Pons (tissue), 1 donor: ENCODE results near the gene SLC1A2.
A peak's percentile ranks its signal among the peaks of the same experiment; 100 is the strongest.
"Not testable (repeated sequence)": the region's sequence is repeated elsewhere in the genome, so short reads cannot be mapped to it uniquely, and the experiment has no call there.

Experiments
- DNase-seq: peaks from one replicate; pipeline ENCODE4 v3.0.0-alpha.2; 2016; ENCODE audit warnings: low spot score

SLC1A2 gene

DNA sequence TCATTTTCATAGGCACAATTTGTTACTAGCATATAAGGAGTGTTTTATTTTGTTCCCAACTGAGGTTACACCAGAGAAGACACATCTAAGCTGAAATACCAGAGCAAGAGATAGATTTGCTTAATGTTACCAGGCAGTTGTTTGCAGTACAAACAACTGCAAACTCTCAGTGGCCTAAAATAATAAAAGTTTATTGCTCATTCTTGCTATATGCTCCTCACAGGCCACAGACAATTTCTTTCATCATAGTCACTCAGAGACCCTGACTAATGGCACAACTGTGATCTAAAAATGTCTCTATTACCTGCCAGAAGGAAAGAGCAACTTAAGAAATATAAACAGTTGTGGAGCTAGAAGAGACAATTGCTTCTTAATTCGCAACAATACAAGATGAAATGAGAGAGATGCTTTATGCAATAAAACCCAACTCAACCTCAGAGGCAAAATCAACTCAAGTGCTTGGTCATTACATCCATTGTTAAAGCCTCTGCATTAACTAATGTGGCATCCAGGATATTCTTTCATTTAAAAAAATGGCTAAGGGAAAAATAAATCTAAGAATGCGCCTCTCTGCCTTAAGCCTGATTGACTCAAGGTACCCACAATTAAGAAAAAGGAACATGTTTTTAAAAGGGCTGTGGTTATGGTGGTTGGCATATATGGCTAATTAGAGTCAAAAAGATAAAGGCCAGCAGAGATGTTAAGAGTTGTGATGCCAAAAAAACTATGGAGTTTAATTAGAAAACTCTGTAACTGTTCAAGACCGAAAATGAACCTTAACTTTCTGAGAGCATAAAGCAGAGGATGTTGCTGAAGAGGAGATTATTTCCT lies 176.7 kb downstream of the SLC1A2 start:
- no peak for DNase-seq

DNA sequence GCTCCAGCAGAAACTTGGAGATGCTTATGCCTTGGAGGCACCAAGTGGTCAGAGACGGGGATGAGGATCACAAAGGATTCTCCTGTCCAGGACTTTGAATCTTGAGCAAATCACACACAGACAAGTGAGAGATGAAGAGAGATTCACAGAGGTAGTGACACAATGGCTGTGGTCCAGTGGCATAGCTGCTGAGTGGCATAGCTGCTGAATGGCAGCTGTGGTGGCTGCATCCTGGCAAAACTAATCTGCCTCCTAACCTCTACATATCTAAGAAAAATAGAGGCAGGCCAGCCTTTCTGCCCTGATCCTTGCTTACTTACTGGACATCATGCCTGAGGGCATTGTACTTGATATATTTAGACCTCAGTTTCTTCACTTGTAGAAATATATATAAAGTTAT lies 177.8 kb downstream of the SLC1A2 start:
- no peak for DNase-seq

DNA sequence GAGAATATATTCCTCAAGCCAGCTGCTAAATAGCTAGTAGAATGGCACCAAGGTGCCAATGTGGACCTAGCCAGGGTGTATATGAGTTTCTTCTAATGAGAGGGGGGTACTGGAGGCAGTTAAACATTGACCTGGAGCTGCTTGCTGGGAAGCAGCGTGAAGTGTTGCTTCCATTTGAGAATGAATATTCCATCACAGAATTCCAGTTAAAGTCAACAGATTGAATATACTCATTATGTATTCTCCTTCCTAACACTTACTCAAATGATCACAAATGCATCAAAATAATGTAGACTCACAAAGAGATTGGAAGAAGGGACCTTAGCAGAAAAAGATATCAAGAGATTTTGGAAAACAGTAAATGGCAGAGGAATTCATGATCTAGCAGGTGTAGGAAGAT lies 178.3 kb downstream of the SLC1A2 start:
- DNase-seq: no peak

GRCh38 chr11:35239471-35240075 lies 179.8 kb downstream of the SLC1A2 start:
- no peak for DNase-seq

DNA sequence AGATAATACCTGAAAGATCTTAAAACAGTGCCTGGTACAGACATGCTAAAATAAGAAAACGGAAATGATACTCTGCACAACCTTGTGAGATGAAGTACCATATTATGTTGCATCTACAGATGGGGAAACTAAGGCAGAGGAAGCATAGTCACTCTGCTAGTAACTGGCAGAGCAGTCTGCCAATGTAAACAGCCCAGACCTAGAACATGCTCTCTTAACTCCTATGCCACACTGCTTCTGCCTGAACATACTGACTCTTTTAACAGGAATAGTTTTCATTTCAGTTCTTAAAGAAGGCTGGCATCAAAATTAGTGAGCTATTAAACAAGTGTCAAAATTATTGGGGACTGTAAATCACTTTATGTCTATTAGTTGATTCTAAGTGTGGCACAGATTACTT lies 180.5 kb downstream of the SLC1A2 start:
- no peak for DNase-seq

DNA sequence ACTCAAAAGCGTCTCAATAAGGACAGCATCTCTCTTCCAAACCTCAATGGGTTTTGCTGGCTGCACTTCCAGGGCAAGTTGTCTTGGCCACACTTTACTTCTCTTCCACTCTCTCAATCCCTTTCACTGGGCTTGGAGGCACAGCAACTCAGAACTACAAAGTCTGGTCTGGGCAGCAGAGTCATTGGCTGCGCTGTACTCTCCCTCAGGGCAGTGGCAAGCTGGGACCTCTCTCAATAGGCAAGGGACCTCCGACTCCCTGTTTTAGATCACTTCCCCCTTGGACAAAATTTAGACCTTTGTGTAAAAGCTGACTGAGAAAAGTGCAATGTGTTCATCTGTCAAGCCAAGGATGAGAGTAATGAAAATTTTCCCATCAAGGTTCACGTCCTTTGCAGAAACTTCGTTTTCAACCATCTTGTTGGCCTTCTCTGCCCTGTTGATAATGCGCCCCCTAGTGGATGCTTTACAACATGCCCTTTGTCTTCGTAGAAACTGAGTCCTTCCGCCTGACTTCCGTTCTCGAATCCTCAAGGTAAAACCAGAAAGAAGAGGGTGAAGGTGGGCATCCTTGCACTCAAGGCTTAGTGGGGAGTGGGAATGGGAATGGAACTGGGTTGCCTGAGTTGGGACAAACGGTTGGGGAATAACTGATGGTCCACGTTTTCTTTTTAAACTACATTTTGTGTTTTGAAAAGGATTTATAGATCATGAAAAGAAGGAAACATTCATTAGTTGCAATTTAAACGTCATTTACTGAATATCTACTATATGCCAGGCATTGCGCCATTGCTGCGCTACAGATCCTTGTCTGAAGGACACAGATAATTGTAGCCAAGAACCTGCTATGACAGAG lies 181.3 kb downstream of the SLC1A2 start:
- DNase-seq: peak; percentile 64

DNA sequence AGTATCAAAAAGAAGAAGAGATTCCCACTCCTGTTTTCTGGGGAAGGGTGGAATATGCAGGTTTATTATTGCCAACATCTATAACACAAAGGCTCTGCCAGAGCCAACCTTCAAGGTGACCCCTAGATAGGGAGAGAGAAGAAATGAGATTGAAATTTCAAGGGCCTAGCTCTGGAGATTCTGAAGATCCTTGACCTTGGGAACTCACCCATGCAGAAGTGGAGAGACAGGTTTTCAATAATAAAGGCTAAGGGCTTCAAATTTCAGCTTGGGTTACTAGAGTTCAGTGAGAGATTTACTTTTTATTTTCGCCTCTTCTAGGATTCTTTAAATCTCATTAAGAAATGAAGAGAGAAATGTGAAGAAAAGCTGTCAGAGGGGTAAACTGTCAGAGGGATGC lies 182.0 kb downstream of the SLC1A2 start:
- DNase-seq: no peak

GRCh38 chr11:35236667-35237003 lies 182.7 kb downstream of the SLC1A2 start:
- peak; percentile 64 for DNase-seq

- no peak for DNase-seq
Measured at GRCh38 chr11:35235936-35236666, 183.3 kb downstream of the SLC1A2 start.

GRCh38 chr11:35235498-35235897 lies 183.9 kb downstream of the SLC1A2 start:
- DNase-seq: no peak

GRCh38 chr11:35235157-35235468 lies 184.2 kb downstream of the SLC1A2 start:
- DNase-seq: no peak

DNA sequence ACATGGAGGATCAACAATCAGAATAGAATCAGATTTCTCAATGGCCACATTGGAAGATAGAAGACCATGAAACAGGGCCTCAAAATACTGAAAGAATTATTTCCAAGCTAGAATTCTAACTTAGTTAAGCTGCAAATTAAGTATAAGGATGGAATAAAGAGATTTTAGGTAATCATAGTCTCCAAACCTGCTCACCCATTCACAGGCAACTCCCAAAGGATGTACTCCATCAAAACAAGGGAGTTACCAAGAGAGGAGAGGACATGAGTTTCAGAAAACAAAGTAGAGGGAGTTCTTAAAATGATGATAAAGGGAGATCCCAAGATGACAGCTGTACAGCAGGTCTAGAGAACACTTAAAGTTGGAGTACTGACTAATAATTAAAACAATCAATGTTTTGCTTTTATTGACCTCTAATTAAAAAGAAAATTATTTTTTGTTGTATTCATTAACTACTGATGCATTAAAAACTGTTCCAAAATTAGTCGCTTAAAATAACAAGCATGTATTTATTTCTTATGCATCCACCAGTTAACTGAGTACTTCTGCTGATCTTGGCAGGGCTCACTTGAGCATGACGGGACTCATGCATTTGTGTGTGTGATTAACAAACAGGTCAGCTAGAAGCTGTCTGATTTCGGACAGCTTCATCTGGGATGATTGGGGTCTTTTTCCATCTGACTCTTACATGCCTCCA lies 184.8 kb downstream of the SLC1A2 start:
- DNase-seq: no peak

DNA sequence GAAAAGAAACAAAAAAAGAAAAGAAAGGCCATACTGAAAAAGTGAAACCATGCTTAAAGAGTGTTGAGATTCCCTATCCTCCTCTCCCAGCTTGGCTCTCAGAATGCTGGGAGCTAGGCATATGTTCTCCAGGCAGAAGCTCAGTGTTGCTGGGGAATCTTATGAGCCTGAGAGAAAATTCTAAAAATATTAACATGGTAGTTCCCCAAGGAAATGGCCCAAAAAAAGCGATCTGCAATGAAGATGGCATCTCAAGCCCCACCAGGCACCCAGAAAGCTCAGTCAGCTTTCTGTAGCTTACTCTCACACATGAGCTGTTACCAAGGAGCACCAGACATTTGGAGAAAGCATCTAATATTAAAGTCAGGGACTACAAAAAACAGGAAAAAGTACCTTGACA lies 185.8 kb downstream of the SLC1A2 start:
- DNase-seq: no peak

GRCh38 chr11:35232891-35233330 lies 186.4 kb downstream of the SLC1A2 start:
- no peak for DNase-seq

GRCh38 chr11:35231076-35231860 lies 188.1 kb downstream of the SLC1A2 start:
- no peak for DNase-seq

GRCh38 chr11:35230388-35230787 lies 189.0 kb downstream of the SLC1A2 start:
- no peak for DNase-seq

- DNase-seq: no peak
Measured at GRCh38 chr11:35228328-35228725, 191.0 kb downstream of the SLC1A2 start.

GRCh38 chr11:35227576-35228327 lies 191.6 kb downstream of the SLC1A2 start:
- peak; percentile 43 for DNase-seq

DNA sequence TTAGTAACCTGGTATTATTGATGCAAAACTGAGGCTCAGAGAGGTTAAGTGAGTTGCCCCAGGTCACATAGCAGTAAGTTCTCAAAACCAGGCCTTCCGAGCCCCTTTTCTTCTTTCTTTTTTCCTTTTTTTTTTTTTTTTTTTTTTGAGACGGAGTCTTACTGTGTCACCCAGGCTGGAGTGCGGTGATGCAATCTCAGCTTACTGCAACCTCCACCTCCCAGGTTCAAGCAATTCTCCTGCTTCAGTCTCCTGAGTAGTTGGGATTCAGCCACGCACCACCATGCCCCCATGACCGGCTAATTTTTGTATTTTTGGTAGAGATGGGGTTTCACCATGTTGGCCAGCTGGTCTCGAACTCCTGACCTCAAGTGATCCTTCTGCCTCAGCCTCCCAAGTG lies 192.6 kb downstream of the SLC1A2 start:
- DNase-seq: not testable (repeated sequence)

GRCh38 chr11:35225946-35226520 lies 193.3 kb downstream of the SLC1A2 start:
- DNase-seq: no peak
